Measurements from ENCODE around the gene SNX30.

- TF ChIP-seq CTCF (IDR thresholded peaks at IDR 0.05; ENCODE audit: low read depth, low read length) (no peak), POLR2A (IDR thresholded peaks at IDR 0.05; ENCODE audit: extremely low read depth, insufficient read length) (no peak), MAX (IDR thresholded peaks at IDR 0.05; ENCODE audit: low read depth, low read length) (no peak)
Measured at GRCh38 chr9:112764837-112765236, 14.3 kb downstream of the SNX30 start.

Data from NB4 (cell line).